WTC11 (cell line): Measurements from ENCODE around the gene CLEC3B.

Experiments used
- CTCF ChIP-seq: fragments of 200-600 bp; IDR thresholded peaks from 2 replicates; pipeline ENCODE4 v1.8.0; 2022; ENCODE audit warnings: antibody characterized with exemption
- SMAD4 ChIP-seq: sonication (generic); formaldehyde crosslinking; IDR thresholded peaks from 2 replicates; pipeline ENCODE4 v1.8.0; 2022; ENCODE audit warnings: mild to moderate bottlenecking, missing genetic modification reagents
- TEAD1 ChIP-seq: sonication (generic); formaldehyde crosslinking; IDR thresholded peaks from 2 replicates; pipeline ENCODE4 v1.8.0; 2022; ENCODE audit warnings: mild to moderate bottlenecking, missing genetic modification reagents
- TF ChIP-seq, protein P1 (sequence below): sonication (generic); formaldehyde crosslinking; IDR thresholded peaks from 2 replicates; pipeline ENCODE4 v1.8.0; 2022; ENCODE audit warnings: mild to moderate bottlenecking, missing genetic modification reagents
- TF ChIP-seq, protein P2 (sequence below): sonication (generic); formaldehyde crosslinking; IDR thresholded peaks from 2 replicates; pipeline ENCODE4 v1.8.1; 2022; ENCODE audit warnings: missing genetic modification reagents, borderline replicate concordance

- no peak for TF ChIP-seq CTCF
- TF ChIP-seq, protein P1, sequence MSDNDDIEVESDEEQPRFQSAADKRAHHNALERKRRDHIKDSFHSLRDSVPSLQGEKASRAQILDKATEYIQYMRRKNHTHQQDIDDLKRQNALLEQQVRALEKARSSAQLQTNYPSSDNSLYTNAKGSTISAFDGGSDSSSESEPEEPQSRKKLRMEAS (CRISPR knock-in tag), result no peak
- no peak for TF ChIP-seq TEAD1 (CRISPR knock-in tag)
- TF ChIP-seq SMAD4 (CRISPR knock-in tag), result no peak
- TF ChIP-seq, protein P2, sequence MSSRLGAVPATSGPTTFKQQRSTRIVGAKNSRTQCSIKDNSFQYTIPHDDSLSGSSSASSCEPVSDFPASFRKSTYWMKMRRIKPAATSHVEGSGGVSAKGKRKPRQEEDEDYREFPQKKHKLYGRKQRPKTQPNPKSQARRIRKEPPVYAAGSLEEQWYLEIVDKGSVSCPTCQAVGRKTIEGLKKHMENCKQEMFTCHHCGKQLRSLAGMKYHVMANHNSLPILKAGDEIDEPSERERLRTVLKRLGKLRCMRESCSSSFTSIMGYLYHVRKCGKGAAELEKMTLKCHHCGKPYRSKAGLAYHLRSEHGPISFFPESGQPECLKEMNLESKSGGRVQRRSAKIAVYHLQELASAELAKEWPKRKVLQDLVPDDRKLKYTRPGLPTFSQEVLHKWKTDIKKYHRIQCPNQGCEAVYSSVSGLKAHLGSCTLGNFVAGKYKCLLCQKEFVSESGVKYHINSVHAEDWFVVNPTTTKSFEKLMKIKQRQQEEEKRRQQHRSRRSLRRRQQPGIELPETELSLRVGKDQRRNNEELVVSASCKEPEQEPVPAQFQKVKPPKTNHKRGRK (CRISPR knock-in tag), result no peak
These were observed 45.0 kb downstream of the CLEC3B start for GRCh38 chr3:45071075-45071474.
